Upper lobe of right lung (tissue), 1 donor: Measurements from ENCODE around the gene C3orf33. TPM values are rescaled to one million over a fixed set of nuclear protein-coding genes. Genes with fewer than 3 reads are reported as not detected.

Source experiments
- ATAC-seq: fragments of 200-7000 bp; cut with Tn5 transposase; one replicate; pipeline ENCODE4 v1.9.1; 2020; ENCODE audit warnings: mild to moderate bottlenecking, moderate library complexity
- DNase-seq: peaks from one replicate; pipeline ENCODE4 v3.0.0-alpha.2; 2020
- H3K27ac ChIP-seq: fragments of 200-600 bp; one replicate; pipeline ENCODE4 v1.8.0; 2022
- H3K27me3 ChIP-seq: fragments of 200-600 bp; one replicate; pipeline ENCODE4 v1.8.0; 2022; ENCODE audit warnings: mild to moderate bottlenecking
- H3K36me3 ChIP-seq: fragments of 200-600 bp; one replicate; pipeline ENCODE4 v1.8.0; 2022
- H3K4me1 ChIP-seq: fragments of 200-600 bp; one replicate; pipeline ENCODE4 v1.8.0; 2022
- H3K4me3 ChIP-seq: fragments of 200-600 bp; one replicate; pipeline ENCODE4 v1.8.0; 2022; ENCODE audit warnings: mild to moderate bottlenecking
- H3K9me3 ChIP-seq: fragments of 200-600 bp; one replicate; pipeline ENCODE4 v1.8.0; 2022
- intact Hi-C: fragments of 100-400 bp; cut with DNase I; formaldehyde crosslinking; loops from one replicate; pipeline ENCODE4 v1.11.0; 2022
- total RNA-seq: library from RNA; stranded (reverse); fragmentation: NEBNext Ultra II Directional; extraction: Animal tissue kit (Norgen Biotek cat#: 25700); gene quantifications from one replicate; pipeline ENCODE4 v1.2.1, GENCODE V29; 2021
- TF ChIP-seq, protein P1 (sequence below): fragments of 200-600 bp; IDR thresholded peaks from one replicate; pipeline ENCODE4 v1.8.0; 2022; ENCODE audit warnings: antibody characterized with exemption
- donor health status: DM: no; HTN: yes; CAD: no; lungs with severe emphysema.

C3orf33 gene
- total RNA-seq, 1 donor from 2014 or later: 4.5 TPM

DNA sequence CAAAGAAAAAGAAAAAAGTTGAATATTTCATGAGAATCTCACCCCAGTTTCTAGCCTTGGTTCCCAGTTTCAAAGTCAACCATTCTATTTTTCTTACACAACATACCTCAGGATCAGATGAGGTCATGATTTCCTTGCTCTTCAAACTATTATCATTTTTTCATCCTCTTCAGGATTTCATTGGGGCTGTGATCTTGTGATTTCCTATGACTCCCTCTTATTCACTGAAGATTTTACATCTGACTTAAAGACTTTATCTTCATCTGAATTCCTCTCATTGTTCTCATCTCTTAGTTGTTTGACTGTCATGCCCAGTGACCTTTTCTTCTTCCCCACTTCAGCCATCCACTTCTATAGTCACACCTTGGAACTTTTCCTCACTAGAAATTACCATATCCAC lies 3.1 kb upstream of the C3orf33 start:
- intact Hi-C loops: no loop called here
- Histone ChIP-seq H3K27ac (no peak overlapping the region), H3K36me3 (no peaks in the 10 kb centered on the region), H3K4me3 (no peak overlapping the region), H3K4me1 (peaks cover 4% of the 10 kb centered on the region), H3K27me3 (no peaks in the 10 kb centered on the region), H3K9me3 (no peaks in the 10 kb centered on the region)
- TF ChIP-seq, protein P1, sequence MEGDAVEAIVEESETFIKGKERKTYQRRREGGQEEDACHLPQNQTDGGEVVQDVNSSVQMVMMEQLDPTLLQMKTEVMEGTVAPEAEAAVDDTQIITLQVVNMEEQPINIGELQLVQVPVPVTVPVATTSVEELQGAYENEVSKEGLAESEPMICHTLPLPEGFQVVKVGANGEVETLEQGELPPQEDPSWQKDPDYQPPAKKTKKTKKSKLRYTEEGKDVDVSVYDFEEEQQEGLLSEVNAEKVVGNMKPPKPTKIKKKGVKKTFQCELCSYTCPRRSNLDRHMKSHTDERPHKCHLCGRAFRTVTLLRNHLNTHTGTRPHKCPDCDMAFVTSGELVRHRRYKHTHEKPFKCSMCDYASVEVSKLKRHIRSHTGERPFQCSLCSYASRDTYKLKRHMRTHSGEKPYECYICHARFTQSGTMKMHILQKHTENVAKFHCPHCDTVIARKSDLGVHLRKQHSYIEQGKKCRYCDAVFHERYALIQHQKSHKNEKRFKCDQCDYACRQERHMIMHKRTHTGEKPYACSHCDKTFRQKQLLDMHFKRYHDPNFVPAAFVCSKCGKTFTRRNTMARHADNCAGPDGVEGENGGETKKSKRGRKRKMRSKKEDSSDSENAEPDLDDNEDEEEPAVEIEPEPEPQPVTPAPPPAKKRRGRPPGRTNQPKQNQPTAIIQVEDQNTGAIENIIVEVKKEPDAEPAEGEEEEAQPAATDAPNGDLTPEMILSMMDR: no peak
- ATAC-seq: no peak
- DNase-seq: no peak

DNA sequence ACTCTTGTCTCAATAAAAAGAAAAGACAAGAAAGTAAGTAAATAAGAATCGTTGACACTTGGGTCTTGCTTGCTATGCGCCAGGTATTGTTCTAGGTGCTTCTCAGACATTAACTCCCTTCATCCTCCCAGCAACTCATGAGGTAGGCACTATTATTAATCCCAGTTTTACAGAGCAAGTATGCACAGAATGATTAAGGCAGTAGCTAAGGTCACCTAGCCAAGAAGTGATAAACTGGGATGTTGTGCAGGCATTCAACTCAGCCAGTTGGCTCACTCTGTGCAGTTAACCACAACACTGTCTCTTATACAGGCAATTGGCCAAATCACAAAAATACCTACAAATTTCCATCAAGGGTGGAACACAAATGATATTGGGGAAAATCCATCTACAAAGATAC lies 1.7 kb upstream of the C3orf33 start:
- Histone ChIP-seq H3K27ac (no peak overlapping the region), H3K4me1 (peaks cover 4% of the 10 kb centered on the region), H3K9me3 (no peaks in the 10 kb centered on the region), H3K36me3 (no peaks in the 10 kb centered on the region), H3K4me3 (no peak overlapping the region), H3K27me3 (no peaks in the 10 kb centered on the region)
- intact Hi-C loops: no loop called here
- DNase-seq: no peak
- TF ChIP-seq, protein P1: no peak
- no peak for ATAC-seq

DNA sequence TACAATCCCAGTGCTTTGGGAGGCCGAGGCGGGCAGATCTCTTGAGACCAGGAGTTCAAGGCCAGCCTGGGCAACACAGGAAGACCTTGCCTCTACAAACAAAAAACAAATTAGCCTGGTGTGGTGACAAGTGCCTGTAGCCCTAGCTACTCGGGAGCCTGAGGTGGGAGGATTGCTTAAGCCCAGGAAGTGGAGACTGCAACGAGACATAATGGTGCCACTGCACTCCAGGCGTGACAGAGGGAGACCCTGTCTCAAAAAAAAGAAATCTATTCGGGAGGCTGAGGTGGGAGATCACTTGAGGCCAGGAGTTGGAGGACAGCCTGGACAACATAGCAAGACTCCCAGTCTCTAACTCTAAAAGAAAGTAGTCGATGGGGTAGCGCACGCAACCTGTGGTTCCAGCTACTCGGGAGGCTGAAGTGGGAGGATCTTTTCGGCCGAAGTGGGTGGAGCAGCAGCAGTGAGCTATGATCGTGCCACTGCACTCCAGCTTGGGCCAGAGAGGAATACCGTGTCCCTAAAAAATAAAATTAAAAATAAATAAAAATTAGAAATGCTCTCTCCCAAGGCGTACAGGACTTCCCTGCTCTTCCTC lies 775 bp downstream of the C3orf33 start:
- peak; percentile 67 for DNase-seq
- peak; percentile 74 for ATAC-seq
- Histone ChIP-seq H3K9me3 (no peaks in the 10 kb centered on the region), H3K36me3 (peaks cover 4% of the 10 kb centered on the region), H3K4me1 (peaks cover 4% of the 10 kb centered on the region), H3K4me3 (peak overlapping the region; percentile 85), H3K27me3 (no peaks in the 10 kb centered on the region), H3K27ac (peak overlapping the region; percentile 89)
- intact Hi-C loops: no loop called here
- TF ChIP-seq, protein P1: no peak

DNA sequence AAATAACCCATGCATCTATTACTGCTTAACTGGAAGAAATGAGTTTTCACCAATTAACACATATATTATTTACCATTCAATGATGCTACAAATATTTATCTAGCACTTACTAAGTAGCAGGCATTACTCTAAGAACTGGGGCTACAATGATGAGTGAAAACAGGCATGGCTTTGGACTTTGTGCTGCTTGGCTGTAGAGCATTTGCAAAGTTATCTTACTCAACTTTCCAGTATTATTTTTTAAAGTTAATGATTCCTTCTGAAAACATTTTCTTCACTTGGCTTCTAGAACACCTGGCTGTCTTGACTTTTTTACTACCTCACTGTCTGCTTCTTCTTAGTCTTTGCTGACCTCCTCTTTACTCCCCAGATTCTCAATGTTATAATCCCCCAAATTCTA lies 1.8 kb downstream of the C3orf33 start:
- Histone ChIP-seq H3K27me3 (no peaks in the 10 kb centered on the region), H3K4me1 (peaks cover 4% of the 10 kb centered on the region), H3K9me3 (no peaks in the 10 kb centered on the region), H3K27ac (no peak overlapping the region), H3K4me3 (no peak overlapping the region), H3K36me3 (peaks cover 9% of the 10 kb centered on the region)
- DNase-seq (no peak), ATAC-seq (no peak)
- intact Hi-C loops: no loop called here
- TF ChIP-seq, protein P1: no peak

DNA sequence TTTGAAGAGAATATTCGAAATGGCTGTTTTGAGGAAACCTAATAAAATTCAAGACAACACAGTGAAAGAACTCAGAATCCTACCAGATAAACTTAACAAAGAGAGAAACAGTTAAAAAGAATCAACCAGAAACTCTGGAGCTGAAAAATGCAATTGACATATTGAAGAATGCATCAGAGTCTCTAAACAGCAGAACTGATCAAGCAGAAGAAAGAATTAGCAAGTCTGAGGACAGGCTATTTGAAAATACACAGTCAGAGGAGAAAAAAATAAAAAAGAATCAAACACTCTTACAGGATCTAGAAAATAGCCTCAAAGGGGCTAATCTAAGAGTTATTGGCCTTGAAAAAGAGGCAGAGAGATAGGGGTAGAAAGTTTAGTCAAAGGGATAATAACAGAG lies 13.5 kb downstream of the C3orf33 start:
- Histone ChIP-seq H3K36me3 (no peaks in the 10 kb centered on the region), H3K27ac (no peak overlapping the region), H3K4me1 (no peaks in the 10 kb centered on the region), H3K27me3 (no peaks in the 10 kb centered on the region), H3K4me3 (no peak overlapping the region), H3K9me3 (no peaks in the 10 kb centered on the region)
- TF ChIP-seq, protein P1: no peak
- ATAC-seq (no peak), DNase-seq (no peak)
- intact Hi-C loops: no loop called here

DNA sequence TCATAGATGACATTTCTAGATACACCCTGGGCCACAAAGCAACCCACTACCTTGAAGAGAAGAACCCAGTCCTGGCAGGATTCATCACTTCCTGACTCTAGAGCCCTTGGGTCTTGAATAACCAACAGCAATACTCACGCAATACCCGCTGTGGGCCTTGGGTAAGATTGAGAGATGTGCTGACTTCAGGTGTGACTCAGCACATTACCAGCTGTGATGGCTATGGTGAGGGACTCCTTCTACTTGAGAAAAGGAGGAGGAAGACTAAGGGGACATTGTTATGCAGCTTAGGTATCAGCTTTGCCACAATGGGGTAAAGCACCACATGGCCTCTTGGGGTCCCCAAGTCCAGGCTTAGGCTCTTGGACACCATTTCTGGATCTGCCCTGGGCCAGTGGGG lies 14.9 kb downstream of the C3orf33 start:
- TF ChIP-seq, protein P1: no peak
- H3K4me1 ChIP-seq: no peaks in the 10 kb centered on the region
- H3K4me3 ChIP-seq: no peak overlapping the region
- DNase-seq (no peak), ATAC-seq (no peak)
- H3K9me3 ChIP-seq: no peaks in the 10 kb centered on the region
- intact Hi-C loops: no loop called here
- no peaks in the 10 kb centered on the region for H3K27me3 ChIP-seq
- no peak overlapping the region for H3K27ac ChIP-seq
- no peaks in the 10 kb centered on the region for H3K36me3 ChIP-seq
